Liver (tissue), 9 donors: ENCODE results near the gene IQSEC1. TPM values are rescaled to one million over a fixed set of nuclear protein-coding genes. Genes with fewer than 3 reads are reported as not detected.

Experiments used
- DNase-seq: peaks from one replicate; pipeline ENCODE4 v3.0.0-alpha.2; 2017; ENCODE audit warnings: low spot score
- H3K27ac ChIP-seq, 2 donors: one replicate each; pipeline ENCODE4 v1.7.0; 2013; ENCODE audit warnings: inconsistent platforms in 2 of 2, low read length in 2 of 2, control low read depth in 1 of 2, low read depth in 1 of 2, mild to moderate bottlenecking in 1 of 2
- H3K27me3 ChIP-seq, 4 donors: one replicate each; pipeline versions ENCODE4 v1.6.1 to v1.7.0; 2013; ENCODE audit warnings: low read length in 3 of 4, inconsistent platforms in 1 of 4, mild to moderate bottlenecking in 1 of 4, moderate library complexity in 1 of 4; ENCODE audit not compliant: control insufficient read depth in 4 of 4, insufficient read depth in 4 of 4
- H3K36me3 ChIP-seq, 4 donors: one replicate each; pipeline versions ENCODE4 v1.6.1 to v1.7.0; 2013; ENCODE audit warnings: low read length in 3 of 4, mild to moderate bottlenecking in 3 of 4, low read depth in 1 of 4, moderate library complexity in 1 of 4; ENCODE audit not compliant: control insufficient read depth in 4 of 4, insufficient read depth in 3 of 4
- H3K4me1 ChIP-seq, 4 donors: one replicate each; pipeline versions ENCODE4 v1.6.1 to v1.7.0; 2013; ENCODE audit warnings: low read length in 3 of 4, mild to moderate bottlenecking in 3 of 4, moderate library complexity in 1 of 4; ENCODE audit not compliant: control insufficient read depth in 4 of 4, insufficient read depth in 4 of 4
- H3K4me3 ChIP-seq, 3 donors: one replicate each; pipeline versions ENCODE4 v1.6.1 to v1.7.0; 2013; ENCODE audit warnings: low read length in 3 of 3, control low read depth in 1 of 3, low read depth in 1 of 3, mild to moderate bottlenecking in 1 of 3
- H3K9ac ChIP-seq, 2 donors: one replicate each; pipeline ENCODE4 v1.7.0; 2013; ENCODE audit warnings: low read length in 2 of 2, mild to moderate bottlenecking in 2 of 2, moderate library complexity in 2 of 2, control low read depth in 1 of 2, low read depth in 1 of 2
- H3K9me3 ChIP-seq, 4 donors: one replicate each; pipeline versions ENCODE4 v1.6.1 to v1.7.0; 2013; ENCODE audit warnings: low read length in 3 of 4; ENCODE audit not compliant: control insufficient read depth in 4 of 4
- ATF3 ChIP-seq: IDR thresholded peaks from 2 replicates; pipeline ENCODE4 v1.6.1; 2016; ENCODE audit warnings: antibody characterized with exemption
- EGR1 ChIP-seq, 2 donors: IDR thresholded peaks; 2 replicates each; pipeline ENCODE4 v1.6.1; 2016 to 2018; ENCODE audit warnings: antibody characterized with exemption in 2 of 2, low read depth in 2 of 2
- FOXA1 ChIP-seq: IDR thresholded peaks from 2 replicates; pipeline ENCODE4 v1.6.1; 2016; ENCODE audit warnings: antibody characterized with exemption
- FOXA2 ChIP-seq: IDR thresholded peaks from 2 replicates; pipeline ENCODE4 v1.6.1; 2016; ENCODE audit warnings: antibody characterized with exemption
- GABPA ChIP-seq, 2 donors: IDR thresholded peaks in 1 of 2; conservative IDR thresholded peaks in 1 of 2; 2 replicates each; pipeline ENCODE4 v1.6.1; 2016; ENCODE audit warnings: antibody characterized with exemption in 2 of 2, mild to moderate bottlenecking in 1 of 2, moderate library complexity in 1 of 2
- HNF4G ChIP-seq: IDR thresholded peaks from 2 replicates; pipeline ENCODE4 v1.6.1; 2016; ENCODE audit warnings: antibody characterized with exemption
- JUND ChIP-seq, 2 donors: IDR thresholded peaks; 2 replicates each; pipeline ENCODE4 v1.6.1; 2016; ENCODE audit warnings: antibody characterized with exemption in 2 of 2
- NR2F2 ChIP-seq: IDR thresholded peaks from 2 replicates; pipeline ENCODE4 v1.6.1; 2016; ENCODE audit warnings: antibody characterized with exemption
- RAD21 ChIP-seq, 2 donors: IDR thresholded peaks; 2 replicates each; pipeline ENCODE4 v1.6.1; 2016; ENCODE audit warnings: antibody characterized with exemption in 2 of 2, mild to moderate bottlenecking in 2 of 2
- REST ChIP-seq: IDR thresholded peaks from 2 replicates; pipeline ENCODE4 v1.6.1; 2016; ENCODE audit warnings: antibody characterized with exemption, mild to moderate bottlenecking
- RXRA ChIP-seq, 2 donors: IDR thresholded peaks; 2 replicates each; pipeline ENCODE4 v1.6.1; 2017 to 2018; ENCODE audit warnings: antibody characterized with exemption in 2 of 2, mild to moderate bottlenecking in 1 of 2
- SP1 ChIP-seq: IDR thresholded peaks from 2 replicates; pipeline ENCODE4 v1.6.1; 2018; ENCODE audit warnings: antibody characterized with exemption, mild to moderate bottlenecking
- TAF1 ChIP-seq: conservative IDR thresholded peaks from 2 replicates; pipeline ENCODE4 v1.6.1; 2016; ENCODE audit warnings: antibody characterized with exemption, mild to moderate bottlenecking
- YY1 ChIP-seq: IDR thresholded peaks from 2 replicates; pipeline ENCODE4 v1.6.1; 2016; ENCODE audit warnings: antibody characterized with exemption, mild to moderate bottlenecking
- ZBTB33 ChIP-seq: IDR thresholded peaks from 2 replicates; pipeline ENCODE4 v1.6.1; 2016; ENCODE audit warnings: antibody characterized with exemption
- WGBS: extraction: QIAGEN DNeasy Blood & Tissue Kit; methylation state at CpG from one replicate; pipeline ENCODE4 v1.1.7; 2013; 5-methylcytosine and 5-hydroxymethylcytosine counted together
- polyA plus RNA-seq, 2 donors: library from polyadenylated mRNA; stranded (reverse) in 1 of 2; unstranded in 1 of 2; fragments of 200-250 nt in 1 of 2; fragments of >200 nt in 1 of 2; fragmentation: Nextera tagmentation in 1 of 2; extraction: Ambion mirVana in 1 of 2; gene quantifications; one replicate each; pipeline versions ENCODE4 v1.2.1 to v1.2.3, GENCODE V29; 2013 to 2015
- total RNA-seq, 2 donors: library from RNA; depleted of rRNA; stranded (reverse); fragments of >200 nt; gene quantifications; one replicate each; pipeline ENCODE4 v1.2.3, GENCODE V29; 2014
- TF ChIP-seq, protein P1 (sequence below): fragments of 150-350 bp; IDR thresholded peaks from 2 replicates; pipeline ENCODE4 v1.5.1; 2017; ENCODE audit warnings: improper control_type of control experiment, low read depth, low read length; ENCODE audit not compliant: missing input control
- donor health status: healthy.
- donor health status: healthy.
- donor health status: healthy.
- donor health status: healthy.
- donor health status: healthy.

The IQSEC1 gene
- total and polyA plus RNA-seq, 4 donors: 12.7 to 56.0 (median 36.2) TPM

GRCh38 chr3:13032206-13032605 is 41.0 kb downstream of the IQSEC1 start:
- no peaks in the 10 kb centered on the region for H3K36me3 ChIP-seq

GRCh38 chr3:13031621-13032020 is 41.6 kb downstream of the IQSEC1 start:
- DNase-seq: no peak
- H3K27me3 ChIP-seq: no peaks in the 10 kb centered on the region
- H3K36me3 ChIP-seq: no peaks in the 10 kb centered on the region
- H3K9me3 ChIP-seq: no peaks in the 10 kb centered on the region
- no peak overlapping the region for H3K9ac ChIP-seq
- H3K4me3 ChIP-seq: no peak overlapping the region
- TF ChIP-seq RXRA (IDR thresholded peaks at IDR 0.05): no peak
- no peak for TF ChIP-seq HNF4G
- no peak for TF ChIP-seq JUND (IDR thresholded peaks at IDR 0.05)
- TF ChIP-seq EGR1 (IDR thresholded peaks at IDR 0.05; ENCODE audit: low read depth in 2 of 2): no peak
- no peak for TF ChIP-seq FOXA2
- no peak overlapping the region for H3K27ac ChIP-seq
- no peaks in the 10 kb centered on the region for H3K4me1 ChIP-seq
- 91% methylated on average over 7 of the region's 7 CpGs for WGBS

More at GRCh38 chr3:13032206-13032605, 41.0 kb downstream of the IQSEC1 start:
- H3K27me3 ChIP-seq: no peaks in the 10 kb centered on the region
- no peaks in the 10 kb centered on the region for H3K9me3 ChIP-seq
- no peaks in the 10 kb centered on the region for H3K4me1 ChIP-seq
- no peak for DNase-seq
- H3K9ac ChIP-seq: no peak overlapping the region
- TF ChIP-seq FOXA1: no peak
- TF ChIP-seq FOXA2: no peak
- TF ChIP-seq EGR1 (IDR thresholded peaks at IDR 0.05; ENCODE audit: low read depth in 2 of 2): no peak
- no peak for TF ChIP-seq NR2F2
- TF ChIP-seq JUND (IDR thresholded peaks at IDR 0.05): no peak
- no peak for TF ChIP-seq RXRA (IDR thresholded peaks at IDR 0.05)
- TF ChIP-seq GABPA (IDR thresholded peaks at IDR 0.05 in 1 of 2, conservative IDR thresholded peaks at IDR 0.05 in 1 of 2): no peak
- TF ChIP-seq SP1: no peak
- TF ChIP-seq REST: no peak
- TF ChIP-seq YY1: no peak
- no peak for TF ChIP-seq ZBTB33
- TF ChIP-seq TAF1: no peak
- no peak overlapping the region for H3K4me3 ChIP-seq
- 97% methylated on average over 13 of the region's 13 CpGs for WGBS
- no peak overlapping the region for H3K27ac ChIP-seq

DNA sequence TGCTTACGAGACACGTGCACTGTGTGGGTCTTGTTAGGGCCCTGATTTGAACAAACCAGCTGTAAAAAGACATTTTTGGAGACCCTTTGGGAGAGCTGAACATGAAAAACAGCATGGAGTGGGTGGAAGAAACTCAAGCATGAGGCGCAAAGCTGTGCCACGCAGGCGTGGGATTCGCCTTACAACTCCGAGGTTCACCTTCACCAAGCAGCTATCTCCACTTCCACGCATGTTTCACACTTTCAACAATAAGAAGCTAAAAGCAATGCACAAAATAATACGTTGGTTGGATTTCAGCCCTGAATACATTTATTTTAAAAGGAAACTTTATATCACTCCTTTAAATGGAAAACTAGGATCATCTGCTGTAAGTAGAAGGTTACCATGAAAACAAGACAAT is 42.5 kb downstream of the IQSEC1 start:
- H3K4me1 ChIP-seq: no peaks in the 10 kb centered on the region
- no peaks in the 10 kb centered on the region for H3K27me3 ChIP-seq
- WGBS: 97% methylated on average over 9 of the region's 9 CpGs
- H3K9ac ChIP-seq: no peak overlapping the region
- H3K36me3 ChIP-seq: no peaks in the 10 kb centered on the region
- DNase-seq: no peak
- H3K4me3 ChIP-seq: no peak overlapping the region
- no peaks in the 10 kb centered on the region for H3K9me3 ChIP-seq
- H3K27ac ChIP-seq: no peak overlapping the region
- TF ChIP-seq SP1 (no peak), YY1 (no peak), TAF1 (no peak), HNF4G (no peak), NR2F2 (no peak), RXRA (IDR thresholded peaks at IDR 0.05) (no peak), ATF3 (no peak), RAD21 (IDR thresholded peaks at IDR 0.05) (no peak), REST (no peak), FOXA2 (no peak)
- TF ChIP-seq, protein P1, sequence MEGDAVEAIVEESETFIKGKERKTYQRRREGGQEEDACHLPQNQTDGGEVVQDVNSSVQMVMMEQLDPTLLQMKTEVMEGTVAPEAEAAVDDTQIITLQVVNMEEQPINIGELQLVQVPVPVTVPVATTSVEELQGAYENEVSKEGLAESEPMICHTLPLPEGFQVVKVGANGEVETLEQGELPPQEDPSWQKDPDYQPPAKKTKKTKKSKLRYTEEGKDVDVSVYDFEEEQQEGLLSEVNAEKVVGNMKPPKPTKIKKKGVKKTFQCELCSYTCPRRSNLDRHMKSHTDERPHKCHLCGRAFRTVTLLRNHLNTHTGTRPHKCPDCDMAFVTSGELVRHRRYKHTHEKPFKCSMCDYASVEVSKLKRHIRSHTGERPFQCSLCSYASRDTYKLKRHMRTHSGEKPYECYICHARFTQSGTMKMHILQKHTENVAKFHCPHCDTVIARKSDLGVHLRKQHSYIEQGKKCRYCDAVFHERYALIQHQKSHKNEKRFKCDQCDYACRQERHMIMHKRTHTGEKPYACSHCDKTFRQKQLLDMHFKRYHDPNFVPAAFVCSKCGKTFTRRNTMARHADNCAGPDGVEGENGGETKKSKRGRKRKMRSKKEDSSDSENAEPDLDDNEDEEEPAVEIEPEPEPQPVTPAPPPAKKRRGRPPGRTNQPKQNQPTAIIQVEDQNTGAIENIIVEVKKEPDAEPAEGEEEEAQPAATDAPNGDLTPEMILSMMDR: no peak
